Renal pelvis (tissue), 4 donors: ENCODE measurements around the gene ARHGAP1. TPM values are rescaled to one million over a fixed set of nuclear protein-coding genes. Genes with fewer than 3 reads are reported as not detected.
A peak's percentile ranks its signal among the peaks of the same experiment; 100 is the strongest.

Experiments used
- DNase-seq: peaks from one replicate; pipeline ENCODE4 v3.0.0-alpha.2; 2013
- polyA plus RNA-seq, 3 donors: library from polyadenylated mRNA; unstranded; fragments of 120-200 nt; gene quantifications; one replicate each; pipeline ENCODE4 v1.2.1, GENCODE V29; 2013; ENCODE audit not compliant: insufficient read length in 3 of 3

ARHGAP1 gene
- polyA plus RNA-seq, 3 donors: 54.1 to 69.0 (median 61.0) TPM

GRCh38 chr11:46649180-46649738 lies 51.2 kb downstream of the ARHGAP1 start:
- DNase-seq: peak; percentile 35

- no peak for DNase-seq
Observed at GRCh38 chr11:46643986-46644385, 56.4 kb downstream of the ARHGAP1 start.

- no peak for DNase-seq
Observed at GRCh38 chr11:46643531-46643930, 56.9 kb downstream of the ARHGAP1 start.

DNA sequence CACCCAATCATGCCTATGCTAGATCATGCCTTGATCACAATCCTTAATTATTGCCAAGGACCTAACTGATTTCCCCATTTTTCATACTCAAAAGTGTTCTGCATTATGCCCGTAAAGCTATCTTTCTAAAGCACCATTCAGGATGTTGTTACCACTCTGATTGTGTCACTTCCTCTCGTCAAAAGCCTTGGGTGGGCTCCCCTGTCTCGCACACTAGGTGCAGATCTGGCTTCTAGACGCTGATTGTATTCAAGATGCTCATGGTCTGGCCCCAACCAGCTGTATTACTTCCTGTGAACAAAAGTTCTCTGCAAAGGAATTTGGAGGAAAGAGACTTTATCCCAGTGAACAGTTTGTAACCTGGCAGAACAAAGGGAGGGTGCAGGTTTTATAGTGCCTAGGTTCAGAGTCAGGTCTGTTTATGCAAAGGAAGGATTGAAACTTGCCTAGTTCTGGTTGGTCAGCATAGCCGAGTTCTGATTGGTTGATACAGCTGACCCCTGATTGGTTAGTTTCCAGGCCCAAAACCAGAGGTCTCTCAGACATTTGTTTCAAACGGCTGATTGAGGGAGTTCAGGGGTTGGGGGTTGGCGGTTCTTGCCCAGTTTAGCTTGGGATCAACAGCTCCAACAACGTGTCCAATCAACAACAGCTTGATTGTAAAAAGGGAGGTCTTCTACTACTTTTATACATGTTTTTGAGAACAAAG lies 57.6 kb downstream of the ARHGAP1 start:
- no peak for DNase-seq

- DNase-seq: no peak
Observed at GRCh38 chr11:46641639-46642038, 58.8 kb downstream of the ARHGAP1 start.

GRCh38 chr11:46640036-46640788 lies 60.2 kb downstream of the ARHGAP1 start:
- DNase-seq: no peak

GRCh38 chr11:46639197-46639839 lies 61.1 kb downstream of the ARHGAP1 start:
- DNase-seq: no peak

- no peak for DNase-seq
Observed at GRCh38 chr11:46637546-46637945, 62.9 kb downstream of the ARHGAP1 start.

DNA sequence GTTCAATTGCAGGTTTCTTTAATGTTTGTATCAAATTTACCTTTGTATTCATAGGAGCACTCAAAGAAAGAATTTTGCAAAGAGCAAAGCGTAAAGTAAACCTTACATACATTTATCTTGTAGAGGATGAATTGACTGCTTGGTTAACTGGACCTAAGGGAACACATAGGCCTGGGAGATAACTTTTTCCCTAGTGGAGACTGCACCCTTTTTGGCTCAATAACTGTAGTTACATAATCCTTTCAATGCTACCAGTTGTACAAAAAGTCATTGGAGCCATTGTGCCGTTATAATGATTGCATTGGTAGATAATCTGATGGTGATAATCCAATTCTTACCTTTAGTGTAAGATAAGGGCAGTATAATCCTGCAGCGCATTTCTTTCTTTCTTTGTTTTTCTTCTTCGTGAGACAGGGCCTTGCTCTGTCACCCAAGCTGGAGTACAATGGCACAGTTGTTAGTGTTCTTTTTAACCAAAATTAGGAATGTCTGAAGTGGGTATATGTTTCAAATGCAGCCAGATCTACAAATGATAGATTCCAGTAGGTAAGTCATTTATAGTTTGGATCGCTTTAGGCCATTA lies 64.8 kb downstream of the ARHGAP1 start:
- no peak for DNase-seq

- no peak for DNase-seq
Observed at GRCh38 chr11:46633291-46634217, 66.9 kb downstream of the ARHGAP1 start.

DNA sequence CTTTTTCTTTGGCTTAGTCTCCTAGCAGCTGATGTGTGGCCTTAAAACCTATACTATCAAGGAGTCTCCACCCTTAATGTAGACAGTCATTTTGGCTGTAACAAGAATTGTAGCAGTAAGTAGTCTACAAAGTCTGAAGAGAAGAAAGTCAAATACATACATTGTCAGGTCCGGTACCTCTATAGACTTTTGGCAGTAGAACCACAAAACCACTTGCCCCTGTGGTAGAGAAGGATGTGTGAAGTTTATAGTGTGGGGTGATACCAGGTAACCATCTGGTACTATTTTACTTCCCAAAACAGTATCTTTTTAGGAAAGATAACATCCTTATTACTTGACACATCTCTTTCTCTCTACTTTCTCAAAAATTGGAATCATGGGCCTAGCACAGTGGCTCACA lies 67.9 kb downstream of the ARHGAP1 start:
- DNase-seq: no peak

- DNase-seq: no peak
Observed at GRCh38 chr11:46631676-46632075, 68.7 kb downstream of the ARHGAP1 start.

GRCh38 chr11:46630237-46630636 lies 70.2 kb downstream of the ARHGAP1 start:
- DNase-seq: no peak

- no peak for DNase-seq
Observed at GRCh38 chr11:46628961-46629360, 71.5 kb downstream of the ARHGAP1 start.

Other genes with a start within 250 kb of the ARHGAP1 start
- gene AMBRA1, start 106.6 kb downstream of the ARHGAP1 start, polyA plus RNA-seq: 10 to 100 TPM; 26.6 to 27.4 (median 27.1) TPM
- gene HARBI1, start 83.4 kb downstream of the ARHGAP1 start, polyA plus RNA-seq: 1 to 10 TPM; 4.2 to 5.6 (median 4.3) TPM
- gene ATG13, start 83.1 kb downstream of the ARHGAP1 start, polyA plus RNA-seq: 10 to 100 TPM; 60.8 to 79.8 (median 70.3) TPM
- 10 to 100 TPM; 10.3 to 15.0 (median 12.5) TPM for gene ZNF408, start 412 bp upstream of the ARHGAP1 start, polyA plus RNA-seq
- under 1 TPM; 0.13 to 0.62 (median 0.60) TPM for gene F2, start 18.6 kb upstream of the ARHGAP1 start, polyA plus RNA-seq
- 100 to 1,000 TPM in 1 of 3 donors, 10 to 100 TPM in 2; 90.8 to 104 (median 93.8) TPM for gene CKAP5, start 145.7 kb upstream of the ARHGAP1 start, polyA plus RNA-seq
- 10 to 100 TPM; 28.3 to 34.6 (median 31.5) TPM for gene LRP4, start 217.9 kb upstream of the ARHGAP1 start, polyA plus RNA-seq
- gene CSTPP1, start 236.1 kb upstream of the ARHGAP1 start, polyA plus RNA-seq: 10 to 100 TPM; 57.7 to 64.3 (median 61.7) TPM